Measurements from ENCODE around the gene PAMR1.
"Not testable (repeated sequence)": the region's sequence is repeated elsewhere in the genome, so short reads cannot be mapped to it uniquely, and the experiment has no call there.

Gene PAMR1

DNA sequence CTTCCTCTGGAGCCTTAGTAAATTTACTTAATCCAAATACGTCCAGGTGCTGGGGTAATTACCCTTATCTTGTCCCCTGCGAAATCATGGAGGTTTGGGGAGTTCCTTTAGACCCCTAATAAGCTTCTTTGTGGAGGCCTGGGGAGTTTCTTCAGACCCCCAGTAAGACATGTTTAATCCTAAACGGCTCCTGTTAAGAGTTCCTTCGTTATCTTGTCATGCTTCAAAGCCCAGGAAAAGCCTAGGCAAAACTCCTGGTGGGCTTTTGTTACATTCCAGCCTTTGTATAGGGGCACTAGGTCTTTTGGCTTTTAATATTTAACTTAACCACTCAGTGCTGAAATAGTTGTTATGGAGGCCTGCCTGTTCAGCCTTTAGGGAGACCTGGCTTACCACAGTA is 18.1 kb upstream of the PAMR1 start:
- no peak for DNase-seq

GRCh38 chr11:35541621-35542375 is 16.4 kb upstream of the PAMR1 start:
- no peak for DNase-seq

DNA sequence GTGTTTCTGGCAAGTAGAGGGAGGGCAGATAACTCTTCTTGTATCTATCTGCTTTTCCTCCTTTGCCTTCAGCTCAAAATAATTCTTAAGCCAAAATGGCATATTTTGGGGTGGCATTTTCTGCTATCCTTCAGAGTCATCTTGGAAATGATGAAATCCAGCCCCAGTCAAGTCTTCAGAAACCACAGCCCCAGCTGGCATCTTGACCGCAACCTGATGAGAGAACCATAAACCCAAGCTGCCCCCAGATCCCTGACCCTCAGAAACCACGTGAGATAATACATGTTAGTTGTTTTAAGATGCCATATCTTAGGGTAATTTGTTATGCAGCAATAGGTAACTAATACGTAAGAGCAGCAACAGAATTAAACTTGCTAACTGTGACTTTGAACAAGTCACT is 15.1 kb upstream of the PAMR1 start:
- DNase-seq, result no peak

DNA sequence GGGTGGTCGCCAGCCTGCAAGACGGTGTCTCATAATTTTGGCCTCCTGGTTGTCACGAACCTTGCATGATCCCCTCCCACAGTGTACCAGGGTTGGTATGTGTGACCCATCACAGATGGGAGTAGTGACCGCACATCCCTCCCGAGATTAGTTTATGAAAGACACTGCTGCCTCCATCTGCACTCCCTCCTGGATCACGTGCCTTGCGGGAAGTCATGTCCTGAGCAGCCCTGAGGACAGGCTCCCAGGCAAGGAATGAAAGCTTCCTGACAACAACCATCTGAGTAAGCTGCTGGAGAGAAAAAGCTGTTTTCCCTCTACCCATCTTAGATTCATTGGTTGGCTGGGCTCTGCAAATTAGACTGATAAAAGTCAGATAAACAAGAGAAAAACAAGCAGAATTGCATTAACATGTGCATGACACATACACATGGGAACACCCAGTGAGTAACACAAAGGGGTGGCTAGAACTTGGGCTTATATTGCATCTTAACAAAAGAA is 14.4 kb upstream of the PAMR1 start:
- DNase-seq, result no peak

GRCh38 chr11:35539256-35539655 is 13.8 kb upstream of the PAMR1 start:
- no peak for DNase-seq

DNA sequence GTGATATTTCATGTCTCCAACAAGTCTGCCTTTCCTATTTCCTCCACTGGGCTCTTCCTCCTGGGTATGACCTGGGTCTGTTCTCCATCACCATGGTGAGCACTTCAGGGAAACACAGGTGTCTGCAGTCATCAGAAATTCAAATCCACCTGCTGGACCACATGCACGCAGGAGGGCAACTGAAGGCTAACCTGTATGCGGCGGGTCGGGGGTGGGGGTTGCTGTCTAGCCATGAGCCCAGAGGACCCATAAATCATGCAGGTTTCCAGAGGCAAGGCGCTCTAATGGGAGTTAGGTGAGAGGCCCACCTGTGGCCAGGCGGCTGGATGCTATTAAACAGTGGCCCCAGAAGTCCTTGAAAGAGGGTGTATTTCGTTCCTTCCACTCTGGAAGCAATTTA is 11.1 kb upstream of the PAMR1 start:
- DNase-seq, result peak; percentile 16

DNA sequence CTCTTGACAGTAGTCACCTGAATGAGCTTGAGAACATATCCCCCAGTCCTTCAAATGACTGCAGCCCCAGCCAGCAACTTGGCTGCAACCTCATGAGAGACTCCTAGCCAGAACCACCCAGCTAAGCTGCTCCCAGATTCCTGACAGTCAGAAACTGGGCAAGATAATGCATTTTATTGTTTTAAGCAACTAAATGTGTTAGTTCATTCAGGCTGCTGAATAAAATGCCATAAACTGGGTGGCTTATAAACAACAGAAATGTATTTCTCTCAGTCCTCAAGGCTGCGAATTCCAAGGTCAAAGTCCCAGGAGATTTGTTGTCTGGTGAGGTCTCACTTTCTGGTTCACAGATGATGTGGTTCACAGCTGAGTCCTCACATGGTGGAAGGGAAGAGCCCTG is 5.8 kb upstream of the PAMR1 start:
- DNase-seq, result no peak

- DNase-seq, result no peak
Measured at GRCh38 chr11:35529971-35530495, 4.6 kb upstream of the PAMR1 start.

- no peak for DNase-seq
Measured at GRCh38 chr11:35526370-35526792, 965 bp upstream of the PAMR1 start.

GRCh38 chr11:35524780-35525179 is 636 bp downstream of the PAMR1 start:
- no peak for DNase-seq

GRCh38 chr11:35523861-35524260 is 1.6 kb downstream of the PAMR1 start:
- DNase-seq, result no peak

DNA sequence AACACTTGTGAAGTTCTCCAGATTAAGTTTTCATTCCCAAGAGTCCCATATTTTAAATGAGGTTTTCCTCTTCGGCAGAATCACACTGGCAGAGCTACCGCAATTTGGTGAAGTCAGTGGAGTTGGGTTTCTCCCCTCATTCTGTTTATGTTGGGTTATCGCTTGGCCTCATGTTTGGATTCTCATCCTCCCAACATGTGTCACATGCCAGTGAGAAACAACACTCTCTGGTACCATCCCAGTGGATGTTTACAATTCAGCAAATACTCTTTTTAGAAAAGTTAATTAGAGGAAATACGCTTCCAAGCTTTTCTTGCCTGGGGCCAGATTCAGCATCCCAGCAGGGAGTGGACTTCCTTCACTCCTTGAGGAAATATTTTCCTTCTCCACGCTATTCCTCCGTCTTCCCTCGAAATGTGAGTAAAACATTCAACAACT is 2.1 kb downstream of the PAMR1 start:
- no peak for DNase-seq

- DNase-seq, result not testable (repeated sequence)
Measured at GRCh38 chr11:35522091-35522490, 3.3 kb downstream of the PAMR1 start.

- DNase-seq, result no peak
Measured at GRCh38 chr11:35520376-35520775, 5.0 kb downstream of the PAMR1 start.

DNA sequence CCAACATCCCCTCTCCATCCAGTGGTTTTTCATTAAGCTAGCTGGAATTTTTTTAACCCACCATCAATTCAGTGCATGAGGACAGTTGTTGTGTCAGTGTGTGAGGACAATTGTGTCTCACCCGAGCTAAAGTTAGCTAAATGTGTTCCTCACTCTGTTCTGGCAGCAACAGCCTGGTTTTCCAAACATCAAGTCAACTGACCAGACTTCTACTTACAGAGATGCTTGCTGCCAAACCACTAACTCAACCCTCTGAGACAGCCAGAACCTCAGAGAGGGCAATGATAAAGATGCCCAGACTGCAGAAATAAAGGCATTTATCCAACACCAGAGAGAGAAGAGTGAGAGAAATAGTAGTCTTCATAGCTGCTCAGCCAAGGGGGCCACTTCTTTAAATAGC is 6.7 kb downstream of the PAMR1 start:
- DNase-seq, result no peak

DNA sequence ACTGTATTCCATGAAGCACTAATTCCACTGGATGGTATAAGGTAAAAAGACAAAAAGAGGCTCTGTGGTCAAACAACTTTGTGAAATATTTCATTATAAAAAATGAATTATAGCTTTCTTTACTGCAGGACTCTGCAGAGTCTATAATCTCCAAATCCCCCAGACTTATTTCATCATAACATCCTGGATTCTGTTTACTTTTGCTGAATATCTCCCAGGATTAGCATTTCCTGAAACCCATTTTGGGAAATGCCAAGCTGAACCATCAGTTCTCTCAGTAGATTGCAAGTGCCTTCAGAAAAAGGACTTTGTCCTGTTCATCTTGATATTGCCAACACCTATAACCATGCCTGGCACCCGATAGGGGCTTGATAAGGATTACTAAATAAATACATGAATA is 7.9 kb downstream of the PAMR1 start:
- no peak for DNase-seq

- no peak for DNase-seq
Measured at GRCh38 chr11:35516403-35516802, 9.0 kb downstream of the PAMR1 start.

DNA sequence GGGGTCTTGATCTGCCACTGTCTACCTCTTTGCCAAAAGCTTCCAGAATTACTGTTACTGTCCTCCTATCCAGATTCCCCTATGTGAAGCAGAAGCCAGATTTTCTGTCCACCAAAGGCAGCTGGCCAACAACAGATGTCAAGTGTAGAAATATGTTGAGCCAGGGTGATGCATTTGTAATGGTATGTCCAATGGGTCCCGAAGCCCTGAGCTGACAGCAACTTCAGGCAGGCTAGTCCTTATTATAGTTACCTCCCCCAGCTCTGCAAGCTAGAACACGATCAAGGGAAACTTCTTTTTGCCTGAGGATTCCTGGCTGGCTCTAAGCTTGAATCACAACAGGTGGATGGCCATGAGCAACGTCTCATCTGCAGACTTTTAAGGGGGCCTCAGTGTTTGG is 10.2 kb downstream of the PAMR1 start:
- no peak for DNase-seq

GRCh38 chr11:35514481-35514880 is 10.9 kb downstream of the PAMR1 start:
- DNase-seq, result no peak

DNA sequence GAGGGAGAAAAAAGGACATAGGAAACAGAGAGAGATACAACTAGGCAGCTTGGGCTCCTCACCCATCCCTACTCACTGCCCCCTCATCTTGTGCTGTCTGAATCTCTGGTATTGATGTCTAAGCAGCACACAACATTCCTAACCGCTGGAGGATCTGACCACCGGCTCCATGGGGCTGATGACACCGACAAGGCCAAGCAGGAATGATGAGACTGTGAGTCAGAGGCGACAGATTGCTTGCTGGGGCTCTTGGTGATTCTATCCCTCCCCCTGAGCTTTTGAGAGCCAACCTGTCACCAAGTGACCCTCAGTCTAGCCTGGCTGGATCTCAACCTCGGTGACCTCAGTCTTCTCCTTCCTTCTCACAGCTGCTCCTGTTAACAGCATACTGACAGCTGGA is 13.8 kb downstream of the PAMR1 start:
- DNase-seq, result no peak

DNA sequence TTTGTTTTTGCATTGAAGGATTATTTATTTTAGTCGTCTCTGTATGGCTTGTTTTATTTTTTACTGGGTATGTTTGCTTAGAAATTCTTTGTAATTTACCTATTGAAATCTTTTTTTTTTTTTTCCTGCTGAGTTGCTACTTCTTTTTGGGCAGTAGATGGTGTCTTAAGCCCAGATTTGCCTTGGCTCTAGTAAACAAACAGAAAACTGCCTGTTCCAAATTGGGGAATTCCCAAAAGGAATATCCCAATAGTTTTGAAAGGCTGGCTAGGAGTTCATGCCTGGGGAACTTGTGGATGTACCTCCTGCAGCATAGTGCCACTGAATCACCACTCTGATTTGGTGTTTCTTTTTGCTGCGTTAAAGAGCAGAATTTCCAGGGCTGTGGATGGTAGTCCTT is 17.7 kb downstream of the PAMR1 start:
- DNase-seq, result no peak

GRCh38 chr11:35501776-35502175 is 23.6 kb downstream of the PAMR1 start:
- DNase-seq, result no peak

GRCh38 chr11:35500744-35501143 is 24.7 kb downstream of the PAMR1 start:
- no peak for DNase-seq

- no peak for DNase-seq
Measured at GRCh38 chr11:35496416-35496815, 29.0 kb downstream of the PAMR1 start.

- no peak for DNase-seq
Measured at GRCh38 chr11:35494957-35495490, 30.4 kb downstream of the PAMR1 start.

All from DMS53 (cell line).